HG02938 (cell line): ENCODE data around the gene RWDD4.

Experiments used
- ATAC-seq: cut with Tn5 transposase; IDR thresholded peaks from one replicate; pipeline ENCODE4 v1.9.1; 2021; ENCODE audit warnings: mild to moderate bottlenecking, moderate library complexity; ENCODE audit not compliant: unreplicated experiment

The RWDD4 gene

DNA sequence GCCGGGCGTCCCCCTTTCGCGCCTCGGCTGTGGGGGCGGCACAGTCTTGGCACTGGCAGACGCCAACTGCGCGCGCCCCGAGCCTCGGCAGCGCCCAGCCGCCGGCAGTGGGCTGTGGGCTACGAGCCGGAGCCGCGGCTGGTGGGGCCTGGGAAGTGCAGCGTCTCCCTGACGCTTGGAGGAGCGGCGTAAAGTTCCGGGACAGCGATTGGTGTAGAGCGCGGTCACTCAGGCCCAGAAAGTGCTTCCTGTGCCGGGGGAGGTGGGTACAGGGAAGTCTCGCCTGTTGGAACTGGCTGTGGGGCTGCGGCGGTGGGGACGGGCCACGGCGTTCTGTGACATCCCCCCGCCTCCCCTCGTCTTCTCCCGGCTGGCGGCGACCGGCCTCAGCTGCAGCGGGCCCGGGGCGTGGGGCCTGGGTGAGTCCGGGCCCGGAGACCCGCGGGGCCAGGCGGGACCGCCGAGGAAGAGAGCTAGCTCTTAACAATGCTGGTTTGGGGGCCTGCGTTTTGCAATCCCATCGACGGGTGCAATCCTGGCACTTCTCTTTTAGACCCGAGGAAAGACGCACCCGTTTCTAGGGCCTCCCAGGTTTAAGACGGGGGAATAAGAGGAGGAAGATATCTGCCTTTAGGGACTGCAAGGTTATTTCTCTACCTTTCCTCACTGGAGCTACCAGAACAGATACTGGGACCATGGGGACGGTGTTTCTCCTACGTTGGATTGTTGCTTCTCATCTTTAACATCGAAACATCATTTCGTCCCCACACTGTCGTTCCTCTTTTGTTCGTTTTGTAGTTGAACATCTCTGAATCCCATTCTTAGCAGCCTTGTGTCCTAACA, at the start of gene RWDD4, which contains the start of gene TRAPPC11:
RWDD4 (minus strand) TSS at position 157 of the 843 bp plus-strand sequence. CDS start 233 bp downstream, outside the sequence.
TRAPPC11 (plus strand) TSS at position 265 of the 843 bp plus-strand sequence. CDS start 4,575 bp downstream, outside the sequence.
- ATAC-seq, result peak; percentile 99

DNA sequence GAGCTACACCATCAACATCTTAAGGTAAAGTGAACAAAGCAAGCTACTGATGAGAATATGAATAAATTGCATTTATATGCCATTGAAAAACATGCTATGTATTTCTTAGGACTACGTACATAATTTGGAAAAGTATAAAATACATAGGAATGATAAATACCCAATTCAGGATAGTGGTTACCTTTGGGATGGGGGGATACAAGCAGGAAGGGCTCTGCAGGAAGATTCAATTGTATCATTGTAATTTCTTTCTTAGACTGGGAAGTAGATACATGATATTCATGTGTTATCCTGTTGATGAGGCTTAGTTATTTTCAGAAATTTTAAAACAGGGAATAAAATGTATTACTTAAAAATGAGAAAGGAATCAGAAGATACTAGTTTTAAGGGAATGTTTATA, 43.5 kb upstream of the RWDD4 start:
- no peak for ATAC-seq

DNA sequence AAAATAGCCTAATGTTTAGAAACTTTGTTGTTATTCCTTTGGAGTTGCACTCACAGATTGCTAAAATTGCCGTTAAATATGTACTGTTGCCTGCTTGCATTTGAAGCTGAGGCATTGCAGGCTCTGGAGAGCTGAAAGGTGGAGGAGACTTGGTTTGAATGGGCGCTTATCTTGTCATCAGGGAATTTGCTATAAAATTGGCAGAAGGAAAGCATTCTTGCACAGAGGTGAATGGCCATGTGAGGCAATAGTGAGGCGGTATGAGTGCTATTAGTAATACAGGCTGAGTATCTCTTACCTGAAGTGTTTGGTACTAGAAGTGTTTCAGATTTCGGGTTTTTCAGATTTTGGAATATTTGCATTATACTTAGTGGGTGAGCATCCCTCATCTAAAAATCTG, 41.4 kb upstream of the RWDD4 start:
- ATAC-seq, result no peak

DNA sequence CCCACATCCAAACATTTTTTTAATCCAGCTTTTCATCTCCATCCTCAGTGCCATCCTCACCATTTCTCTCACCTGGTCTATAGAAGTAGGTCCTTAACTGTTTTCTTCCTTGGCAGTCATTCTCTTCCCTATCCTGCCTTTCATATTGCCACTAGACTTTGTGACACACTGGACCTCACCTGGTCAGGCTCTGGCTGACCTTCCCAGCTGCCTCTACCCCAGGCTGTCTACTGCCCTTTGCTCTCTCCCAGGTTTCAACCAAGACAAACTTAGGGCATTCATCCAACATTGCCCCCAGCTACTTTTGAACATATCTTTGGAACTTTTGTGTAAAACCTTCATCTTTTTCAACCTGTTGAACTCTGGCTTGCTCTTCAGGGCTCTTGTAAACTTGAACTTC, 39.9 kb upstream of the RWDD4 start:
- no peak for ATAC-seq

DNA sequence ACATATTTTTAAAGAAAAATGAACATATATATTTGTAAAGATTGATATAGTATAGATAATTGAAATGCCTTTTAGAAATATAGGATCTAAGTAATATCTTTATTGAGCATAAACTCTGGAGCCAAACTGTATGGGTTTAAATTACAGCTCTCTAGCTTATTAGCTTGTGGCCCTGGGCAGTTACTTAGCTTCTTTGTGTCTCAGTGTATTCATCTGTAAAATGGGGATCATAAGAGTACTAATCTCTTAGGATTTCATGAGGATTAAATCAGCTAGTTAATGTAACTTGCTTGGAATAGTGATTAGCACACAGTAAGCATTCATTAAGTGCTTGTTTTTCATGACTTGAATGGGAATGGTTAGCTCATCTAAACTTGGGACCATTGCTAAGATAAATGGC, 32.9 kb upstream of the RWDD4 start:
- ATAC-seq, result no peak

- ATAC-seq, result no peak
Measured at GRCh38 chr4:183691006-183691405, 32.0 kb upstream of the RWDD4 start.

DNA sequence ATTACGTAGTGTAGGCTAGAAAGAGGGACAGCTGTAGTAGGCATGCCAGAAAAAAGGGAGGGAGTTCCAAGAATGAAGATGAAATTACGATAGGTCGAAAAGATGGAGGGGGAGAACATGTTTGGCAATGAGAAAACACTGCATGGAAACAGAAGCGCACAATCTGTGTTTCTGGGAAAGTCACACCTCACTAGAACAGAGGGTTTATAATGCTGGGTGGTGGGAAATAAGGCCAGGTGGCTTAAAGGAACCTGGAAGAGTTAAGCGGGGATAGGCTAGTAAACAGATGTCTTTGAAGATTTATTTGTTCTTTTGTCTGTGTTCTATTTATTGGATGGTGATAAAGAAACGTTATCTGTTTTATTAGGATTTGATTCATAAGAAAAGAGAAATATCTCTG, 29.2 kb upstream of the RWDD4 start:
- ATAC-seq, result no peak

DNA sequence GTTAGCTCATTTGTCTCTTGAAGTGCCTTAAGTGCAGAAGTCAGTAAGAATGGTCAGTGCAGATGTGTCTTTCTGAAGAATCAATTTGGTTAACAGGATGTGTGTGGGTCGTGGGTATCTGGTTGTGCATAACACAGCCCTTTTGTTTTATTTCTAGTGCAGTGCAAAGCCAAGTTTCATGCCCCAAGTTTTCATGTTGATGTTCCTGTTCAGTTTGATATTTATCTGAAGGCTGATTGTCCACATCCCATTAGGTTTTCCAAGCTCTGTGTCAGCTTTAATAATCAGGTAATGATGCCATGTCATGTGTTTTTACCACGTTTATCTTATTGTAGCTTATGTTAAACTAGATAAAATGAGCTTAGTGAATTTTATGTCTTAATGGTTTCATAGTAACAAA, 27.5 kb upstream of the RWDD4 start:
- ATAC-seq, result no peak

DNA sequence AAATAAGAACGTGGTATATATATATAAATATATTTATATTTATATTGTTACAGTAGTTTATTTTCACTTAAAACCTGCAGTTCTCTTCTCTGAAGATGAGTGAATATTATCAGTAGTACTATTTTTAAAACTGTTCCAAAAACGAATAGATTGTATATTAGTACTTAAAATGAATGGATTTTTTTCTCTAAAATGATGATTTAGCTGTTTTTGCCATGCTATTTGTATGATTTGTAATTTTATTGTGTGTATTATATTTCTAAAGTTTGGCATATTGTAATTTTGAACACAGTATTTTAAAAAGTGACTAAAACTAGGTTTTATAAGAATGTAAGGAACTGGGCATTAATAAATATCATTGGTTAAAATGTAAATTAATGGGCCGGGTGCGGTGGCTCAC, 22.1 kb upstream of the RWDD4 start:
- no peak for ATAC-seq

DNA sequence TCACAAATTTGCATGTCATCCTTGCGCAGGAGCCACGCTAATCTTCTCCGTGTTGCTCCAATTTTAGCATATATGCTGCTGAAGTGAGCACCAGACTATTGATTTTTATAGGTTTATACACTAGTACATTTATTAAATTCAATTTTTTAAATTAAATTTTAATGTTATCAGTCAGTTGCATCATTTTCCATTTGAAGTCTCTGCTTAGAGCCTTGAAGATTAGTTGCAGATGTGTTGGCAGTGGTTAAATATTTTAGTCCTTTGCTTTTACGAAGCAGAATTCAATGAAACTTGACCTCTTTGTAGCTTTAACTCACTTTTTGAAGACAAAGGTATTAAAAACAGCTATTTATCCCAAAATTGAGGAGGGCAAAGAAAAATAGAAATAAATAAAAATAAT, 16.6 kb upstream of the RWDD4 start:
- ATAC-seq, result no peak

- ATAC-seq, result no peak
Measured at GRCh38 chr4:183674153-183674552, 15.2 kb upstream of the RWDD4 start.

DNA sequence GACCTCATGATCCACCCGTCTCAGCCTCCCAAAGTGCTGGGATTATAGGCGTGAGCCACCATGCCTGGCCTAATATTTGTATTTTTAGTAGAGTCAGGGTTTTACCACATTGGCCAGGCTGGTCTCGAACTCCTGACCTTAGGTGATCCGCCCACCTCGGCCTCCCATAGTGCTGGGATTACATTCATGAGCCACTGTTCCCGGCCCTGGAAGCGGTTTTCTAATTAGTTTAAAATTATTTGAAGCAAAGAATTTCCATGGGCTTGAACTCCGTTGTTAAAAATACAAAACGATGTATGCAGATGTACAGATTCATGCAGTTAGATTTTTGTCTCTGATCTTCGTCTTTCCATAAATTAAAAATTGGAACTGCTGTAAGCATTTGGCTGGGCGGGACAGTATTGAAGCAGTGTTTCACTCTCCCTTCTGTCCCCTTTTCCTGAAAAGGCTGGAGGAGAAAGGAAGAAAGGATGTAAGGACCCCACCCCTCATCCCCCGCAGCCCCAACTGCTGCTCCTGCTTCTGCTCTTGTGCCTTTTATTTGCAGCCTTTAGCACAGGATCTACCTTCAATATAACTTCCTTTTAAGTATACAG, 12.1 kb upstream of the RWDD4 start:
- ATAC-seq, result no peak

DNA sequence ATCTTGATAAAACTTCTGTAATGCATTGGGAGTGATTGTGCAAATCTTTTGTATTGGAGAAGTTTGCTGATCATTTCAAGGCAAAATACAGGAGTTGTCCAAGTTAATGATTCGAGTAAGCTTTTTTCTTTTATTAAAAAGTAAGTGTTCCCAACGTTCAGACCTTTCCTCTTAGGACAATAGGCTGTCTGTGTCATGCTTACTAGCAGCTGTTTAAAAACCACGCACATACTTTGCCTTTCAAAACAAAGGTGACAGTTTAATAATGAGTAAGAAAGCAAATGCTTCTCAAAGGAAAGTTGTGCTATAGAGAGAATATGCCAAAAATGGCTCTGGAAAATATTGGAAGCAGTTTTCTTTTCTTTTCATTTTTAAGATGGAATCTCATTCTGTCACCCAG, 11.3 kb upstream of the RWDD4 start:
- no peak for ATAC-seq

GRCh38 chr4:183666088-183666487, 7.1 kb upstream of the RWDD4 start:
- ATAC-seq, result no peak

DNA sequence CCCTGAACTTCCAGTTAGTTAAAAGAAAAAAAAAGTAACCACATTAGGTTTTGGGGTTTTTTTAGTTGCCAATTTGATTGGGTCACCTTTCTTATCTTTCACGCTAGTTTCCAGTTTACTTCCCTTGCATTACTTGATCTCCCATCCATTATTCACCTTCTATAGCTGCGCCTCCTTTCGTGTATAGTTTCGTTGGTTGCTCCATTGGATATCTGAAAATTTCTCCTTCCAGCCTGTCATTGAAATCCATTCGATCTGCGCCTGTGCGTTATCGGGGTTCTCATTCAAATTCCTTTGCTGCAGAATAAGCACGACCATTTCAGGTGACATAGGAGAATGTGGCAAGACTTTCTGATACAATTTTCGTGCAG, 872 bp upstream of the RWDD4 start:
- ATAC-seq, result no peak

DNA sequence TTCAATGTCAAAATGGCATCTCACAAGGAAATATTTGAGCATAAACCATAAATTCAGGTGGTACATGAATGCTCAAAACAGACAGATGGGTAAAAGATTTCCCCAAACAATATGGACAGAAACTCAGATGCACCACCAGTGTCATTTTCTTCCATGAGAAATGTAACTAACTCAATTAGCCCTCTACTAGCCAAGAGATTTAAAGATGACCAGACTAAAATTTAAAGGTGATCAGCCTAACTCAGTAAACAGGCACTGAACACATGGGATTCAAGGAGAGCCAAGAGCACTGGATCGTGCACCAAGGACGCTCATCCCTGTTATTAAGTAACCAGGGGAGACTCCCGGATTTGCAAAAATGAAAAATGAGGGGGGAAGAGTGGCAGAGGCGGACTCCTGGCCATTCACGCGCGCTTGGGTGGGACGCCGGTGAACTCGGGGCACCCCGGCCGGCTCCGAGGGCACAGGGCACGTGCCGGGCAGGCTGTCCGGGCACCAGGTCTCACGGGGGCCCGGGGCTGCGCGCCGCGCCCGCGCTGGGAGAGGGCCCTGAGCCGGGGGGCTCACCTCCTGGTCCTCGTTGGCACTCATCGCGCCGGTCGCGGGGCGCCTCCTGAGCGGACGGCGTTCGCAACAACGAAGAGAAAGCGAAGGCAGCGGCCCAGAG, 490 bp downstream of the RWDD4 start:
- peak; percentile 26 for ATAC-seq

DNA sequence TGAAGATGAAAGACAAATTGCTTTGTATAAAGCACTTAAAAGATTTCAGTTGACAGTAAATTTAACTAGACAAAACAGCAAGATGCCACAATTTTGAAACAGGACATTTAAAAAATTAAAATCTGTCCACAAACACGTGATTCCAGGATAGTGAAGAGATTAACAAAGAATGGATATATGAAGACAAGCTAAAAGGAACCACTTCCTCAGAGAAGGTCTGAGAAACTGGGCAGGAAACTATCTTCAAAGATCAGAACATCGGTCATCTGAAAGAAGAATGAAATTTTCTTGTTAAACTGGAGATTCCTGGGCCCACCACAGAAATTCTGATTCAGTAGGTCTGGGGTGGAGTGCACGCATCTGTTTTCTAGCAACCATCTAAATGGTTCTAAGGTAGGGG, 1.4 kb downstream of the RWDD4 start:
- no peak for ATAC-seq

DNA sequence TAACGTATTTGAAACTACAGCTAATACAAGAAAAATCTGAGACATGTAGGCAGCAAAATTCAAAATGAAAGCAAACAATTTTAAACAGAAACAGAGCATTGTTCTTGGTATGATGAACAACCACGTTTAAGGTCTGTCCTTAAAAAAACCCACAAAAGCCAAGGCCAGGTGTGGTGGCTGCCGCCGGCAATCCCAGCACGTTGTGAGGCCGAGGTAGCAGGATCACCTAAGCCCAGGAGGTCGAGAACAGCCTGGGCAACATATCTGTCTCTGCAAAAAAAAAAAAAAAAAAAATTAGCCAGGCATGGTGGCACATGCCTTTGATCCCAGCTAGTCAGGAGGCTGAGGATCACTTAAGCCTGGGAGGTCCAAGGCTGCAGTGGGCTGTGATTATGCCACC, 13.7 kb downstream of the RWDD4 start:
- ATAC-seq, result no peak

- no peak for ATAC-seq
Measured at GRCh38 chr4:183639291-183639690, 19.7 kb downstream of the RWDD4 start.

GRCh38 chr4:183638436-183638835, 20.5 kb downstream of the RWDD4 start:
- ATAC-seq, result no peak

DNA sequence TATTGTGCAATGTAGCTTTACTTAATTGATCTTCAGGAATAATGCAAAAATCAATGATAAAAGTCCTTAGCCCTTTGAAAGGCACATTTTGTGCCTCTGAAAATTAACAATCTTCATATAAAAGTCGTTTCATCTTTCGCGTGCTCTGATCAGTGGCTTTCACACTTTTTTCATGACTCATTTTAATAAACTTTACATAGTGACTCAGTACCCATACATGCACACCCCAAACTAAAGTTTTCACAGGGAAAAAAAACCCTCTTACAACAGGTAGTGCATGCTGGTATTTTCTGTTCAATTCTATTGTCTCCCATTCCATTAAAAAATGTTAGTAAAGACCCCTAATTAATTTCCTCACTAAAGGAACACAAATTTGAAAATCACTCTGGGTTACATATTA, 21.5 kb downstream of the RWDD4 start:
- ATAC-seq, result no peak

DNA sequence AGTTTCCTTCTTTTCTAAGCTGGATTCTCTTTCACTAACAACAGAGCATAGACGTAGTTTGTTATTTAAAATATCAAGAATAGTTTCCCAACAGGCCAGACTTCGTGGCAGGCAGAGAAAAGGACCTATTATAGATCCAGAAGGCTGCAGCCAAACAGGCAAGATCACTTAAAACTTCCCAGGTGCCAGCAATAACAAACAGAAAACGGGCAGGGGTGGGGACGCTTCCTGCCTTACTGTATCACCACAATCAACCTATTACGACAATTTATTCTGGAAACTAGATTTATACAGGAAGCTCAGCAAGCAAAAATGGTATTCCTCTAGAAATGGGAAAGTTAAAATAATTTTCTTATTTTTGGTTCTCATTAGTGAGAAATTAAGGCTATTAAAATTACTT, 22.1 kb downstream of the RWDD4 start:
- ATAC-seq, result no peak
